Astrocyte of the spinal cord (primary cell): ENCODE measurements around the gene DIPK1A.

ENCODE experiments used
- DNase-seq: peaks from one replicate; pipeline ENCODE4 v3.0.0; 2011; ENCODE audit warnings: low read depth, low spot score
- H3K4me3 ChIP-seq: 2 replicates; pipeline ENCODE4 v1.5.1; 2011; ENCODE audit warnings: low read depth, mild to moderate bottlenecking, low read length, moderate library complexity
- CTCF ChIP-seq: IDR thresholded peaks from 2 replicates; pipeline ENCODE4 v1.5.1; 2012; ENCODE audit warnings: low read depth, mild to moderate bottlenecking, low read length, inconsistent platforms
- in situ Hi-C: cut with HindIII; loops from 2 replicates; pipeline ENCODE4 v1.10.0; 2017; ENCODE audit warnings: low sequenced_read_pairs

Gene DIPK1A

GRCh38 chr1:92970990-92971689, 9.9 kb upstream of the DIPK1A start:
- DNase-seq = no peak
- in situ Hi-C loops = no loop called here
- no peak for TF ChIP-seq CTCF
- no peak overlapping the region for H3K4me3 ChIP-seq

- in situ Hi-C loops = no loop called here
- DNase-seq = no peak
- no peak overlapping the region for H3K4me3 ChIP-seq
- TF ChIP-seq CTCF = no peak
Measured at GRCh38 chr1:92969517-92969916, 8.3 kb upstream of the DIPK1A start.

GRCh38 chr1:92968138-92969032, 7.1 kb upstream of the DIPK1A start:
- H3K4me3 ChIP-seq = no peak overlapping the region
- in situ Hi-C loops = no loop called here
- TF ChIP-seq CTCF = peak; percentile 59
- no peak for DNase-seq

DNA sequence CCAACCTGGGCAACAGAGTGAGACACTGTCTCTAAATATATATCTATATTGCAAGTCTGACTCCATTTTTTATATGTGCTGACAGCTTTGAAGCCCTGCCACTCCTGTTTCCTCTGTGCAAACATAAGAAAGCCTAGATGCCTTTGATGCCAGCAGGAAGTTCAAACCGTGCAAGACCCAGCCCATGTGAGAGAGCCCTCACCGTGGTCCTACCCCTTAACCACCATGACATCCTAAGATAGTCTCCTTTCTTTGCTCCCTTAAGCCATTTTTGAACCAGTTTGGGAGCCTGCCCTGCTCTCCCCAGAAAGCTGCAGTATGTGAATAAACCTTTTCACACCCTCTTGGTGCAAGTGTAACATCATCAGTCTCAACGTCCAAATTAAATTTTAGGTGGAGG, 3.7 kb upstream of the DIPK1A start:
- no peak for DNase-seq
- H3K4me3 ChIP-seq = no peak overlapping the region
- in situ Hi-C loops = no loop called here
- TF ChIP-seq CTCF = no peak

GRCh38 chr1:92964316-92964715, 3.1 kb upstream of the DIPK1A start:
- H3K4me3 ChIP-seq = no peak overlapping the region
- no peak for DNase-seq

More at GRCh38 chr1:92964316-92964715, 3.1 kb upstream of the DIPK1A start:
- in situ Hi-C loops = no loop called here
- no peak for TF ChIP-seq CTCF
